BJ (cell line): ENCODE data around the gene CD164. TPM values are rescaled to one million over a fixed set of nuclear protein-coding genes. Genes with fewer than 3 reads are reported as not detected.

Source experiments
- CTCF ChIA-PET: fragments of 350-600 bp; formaldehyde crosslinking; extraction: SDS; loops from one replicate; lab custom pipeline; 2021; ENCODE audit warnings: antibody characterized with exemption, inconsistent platforms; lab: Yijun Ruan, JAX
- POLR2A ChIA-PET: fragments of 300-600 bp; sonication (Branson Sonifier 250); formaldehyde crosslinking; extraction: SDS; loops from one replicate; lab custom pipeline; 2021; ENCODE audit warnings: antibody characterized with exemption; lab: Charles Lee
- DNase-seq: peaks from one replicate; pipeline ENCODE4 v3.0.0-alpha.2; 2011; ENCODE audit warnings: low read depth
- H3K27me3 ChIP-seq: 2 replicates; pipeline ENCODE4 v1.6.0; 2011; ENCODE audit warnings: low read length; ENCODE audit not compliant: control insufficient read depth, insufficient read depth
- H3K36me3 ChIP-seq: 2 replicates; pipeline ENCODE4 v1.5.1; 2011; ENCODE audit warnings: low read length; ENCODE audit not compliant: control insufficient read depth, insufficient read depth
- H3K4me3 ChIP-seq: 2 replicates; pipeline ENCODE4 v1.5.1; 2011; ENCODE audit warnings: low read depth, mild to moderate bottlenecking, control low read depth, low read length
- polyA plus RNA-seq: library from polyadenylated mRNA; depleted of rRNA; stranded (reverse); fragments of >200 nt; gene quantifications from 2 replicates; pipeline ENCODE4 v1.2.3, GENCODE V29; 2011
- TF ChIP-seq, protein P1 (sequence below): IDR thresholded peaks from 2 replicates; pipeline ENCODE4 v1.5.1; 2011; ENCODE audit warnings: low read depth, mild to moderate bottlenecking, control low read depth, inconsistent platforms, low read length, moderate library complexity; ENCODE audit not compliant: insufficient read depth

The CD164 gene
- polyA plus RNA-seq, 1 experiment: 298 TPM

DNA sequence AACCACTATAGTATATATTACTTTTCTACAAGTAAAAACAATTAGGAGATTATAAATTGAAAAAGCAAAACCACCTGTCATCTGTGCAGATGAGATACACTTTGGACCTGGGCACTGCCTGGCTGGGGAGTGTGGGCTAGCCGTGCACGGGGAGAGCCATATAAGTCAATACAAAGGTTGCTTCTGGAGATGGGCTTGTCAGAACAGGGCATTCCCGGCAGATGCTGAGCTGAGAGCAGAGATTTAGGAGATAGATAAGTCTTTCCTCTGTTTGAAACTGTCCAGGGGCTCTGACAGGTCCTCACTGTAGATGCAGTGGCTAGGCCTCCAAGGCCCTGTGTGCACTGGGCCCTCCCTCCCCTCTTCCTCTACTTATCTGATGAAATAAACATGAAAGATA is 34.5 kb downstream of the CD164 start:
- ChIA-PET CTCF (no interaction called here), POLR2A (no interaction called here)
- DNase-seq: no peak
- Histone ChIP-seq H3K27me3 (no peaks in the 10 kb centered on the region), H3K4me3 (no peak overlapping the region), H3K36me3 (no peaks in the 10 kb centered on the region)
- TF ChIP-seq, protein P1, sequence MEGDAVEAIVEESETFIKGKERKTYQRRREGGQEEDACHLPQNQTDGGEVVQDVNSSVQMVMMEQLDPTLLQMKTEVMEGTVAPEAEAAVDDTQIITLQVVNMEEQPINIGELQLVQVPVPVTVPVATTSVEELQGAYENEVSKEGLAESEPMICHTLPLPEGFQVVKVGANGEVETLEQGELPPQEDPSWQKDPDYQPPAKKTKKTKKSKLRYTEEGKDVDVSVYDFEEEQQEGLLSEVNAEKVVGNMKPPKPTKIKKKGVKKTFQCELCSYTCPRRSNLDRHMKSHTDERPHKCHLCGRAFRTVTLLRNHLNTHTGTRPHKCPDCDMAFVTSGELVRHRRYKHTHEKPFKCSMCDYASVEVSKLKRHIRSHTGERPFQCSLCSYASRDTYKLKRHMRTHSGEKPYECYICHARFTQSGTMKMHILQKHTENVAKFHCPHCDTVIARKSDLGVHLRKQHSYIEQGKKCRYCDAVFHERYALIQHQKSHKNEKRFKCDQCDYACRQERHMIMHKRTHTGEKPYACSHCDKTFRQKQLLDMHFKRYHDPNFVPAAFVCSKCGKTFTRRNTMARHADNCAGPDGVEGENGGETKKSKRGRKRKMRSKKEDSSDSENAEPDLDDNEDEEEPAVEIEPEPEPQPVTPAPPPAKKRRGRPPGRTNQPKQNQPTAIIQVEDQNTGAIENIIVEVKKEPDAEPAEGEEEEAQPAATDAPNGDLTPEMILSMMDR: no peak

DNA sequence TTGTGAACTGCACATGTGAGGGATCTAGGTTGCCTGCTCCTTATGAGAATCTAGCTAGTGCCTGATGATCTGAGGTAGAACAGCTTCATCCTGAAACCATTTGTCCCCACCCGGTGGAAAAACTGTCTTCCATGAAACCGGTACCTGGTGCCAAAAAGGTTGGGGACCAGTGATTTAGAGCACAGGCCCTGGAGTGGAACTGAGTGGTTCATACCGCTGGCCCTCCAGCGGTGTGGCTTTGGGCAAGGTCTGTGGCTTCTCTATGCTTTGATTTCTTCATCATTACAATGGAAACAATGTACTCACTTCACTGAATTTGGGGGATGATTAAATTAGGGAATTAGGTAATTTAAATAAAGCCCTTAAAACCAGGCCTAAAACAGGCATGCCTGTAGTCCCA is 36.3 kb downstream of the CD164 start:
- DNase-seq: no peak
- Histone ChIP-seq H3K36me3 (no peaks in the 10 kb centered on the region), H3K27me3 (no peaks in the 10 kb centered on the region), H3K4me3 (no peak overlapping the region)
- POLR2A ChIA-PET: no interaction called here
- CTCF ChIA-PET: interaction anchor here (1.3 to 1.5 kb wide), 2 partner anchors 8 to 158 kb away, joined by 3 read pairs; no protein-coding TSS in a partner anchor
- TF ChIP-seq, protein P1: no peak

DNA sequence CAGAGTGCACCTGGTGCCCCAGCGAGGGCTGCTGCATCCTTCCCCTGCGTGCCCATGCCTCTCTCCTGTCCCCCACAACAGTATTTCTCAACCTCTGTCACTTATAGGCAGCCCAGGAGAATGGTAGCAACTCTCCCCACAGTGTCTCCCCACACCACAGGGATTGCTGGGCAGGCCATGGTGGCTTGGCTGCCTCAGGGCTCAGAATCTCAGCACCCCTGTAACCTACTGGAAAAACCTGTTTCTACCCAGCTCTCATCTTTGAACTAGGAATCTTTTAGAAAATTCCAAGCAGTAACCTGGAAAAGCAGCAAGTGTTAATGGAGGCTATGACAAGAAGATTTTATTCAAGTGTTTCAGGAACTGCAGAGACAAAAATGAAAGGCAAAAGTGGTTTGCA is 38.0 kb downstream of the CD164 start:
- ChIA-PET CTCF (no interaction called here), POLR2A (no interaction called here)
- TF ChIP-seq, protein P1: no peak
- H3K36me3 ChIP-seq: no peaks in the 10 kb centered on the region
- no peak for DNase-seq
- H3K4me3 ChIP-seq: no peak overlapping the region
- H3K27me3 ChIP-seq: no peaks in the 10 kb centered on the region

DNA sequence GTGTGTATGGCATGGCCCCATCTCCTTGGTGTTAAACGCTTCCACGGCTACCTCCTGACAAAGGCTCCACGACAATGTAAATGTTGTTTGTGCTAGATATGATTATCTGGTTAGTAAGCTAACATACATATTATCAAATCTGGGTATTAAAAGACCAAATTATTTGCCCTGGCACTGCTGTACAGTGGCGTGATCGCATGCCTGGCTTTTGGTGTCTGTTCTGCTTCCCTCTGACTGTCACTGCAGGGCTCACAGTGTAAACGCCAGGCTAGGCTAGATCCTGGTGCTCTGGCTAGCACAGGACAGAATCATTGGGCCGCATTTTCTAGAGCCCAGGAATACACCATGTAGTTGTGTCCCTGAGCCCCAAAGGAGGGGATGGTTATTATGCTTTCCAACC is 38.7 kb downstream of the CD164 start:
- H3K36me3 ChIP-seq: no peaks in the 10 kb centered on the region
- ChIA-PET CTCF (no interaction called here), POLR2A (no interaction called here)
- TF ChIP-seq, protein P1: no peak
- H3K4me3 ChIP-seq: no peak overlapping the region
- DNase-seq: no peak
- H3K27me3 ChIP-seq: no peaks in the 10 kb centered on the region

DNA sequence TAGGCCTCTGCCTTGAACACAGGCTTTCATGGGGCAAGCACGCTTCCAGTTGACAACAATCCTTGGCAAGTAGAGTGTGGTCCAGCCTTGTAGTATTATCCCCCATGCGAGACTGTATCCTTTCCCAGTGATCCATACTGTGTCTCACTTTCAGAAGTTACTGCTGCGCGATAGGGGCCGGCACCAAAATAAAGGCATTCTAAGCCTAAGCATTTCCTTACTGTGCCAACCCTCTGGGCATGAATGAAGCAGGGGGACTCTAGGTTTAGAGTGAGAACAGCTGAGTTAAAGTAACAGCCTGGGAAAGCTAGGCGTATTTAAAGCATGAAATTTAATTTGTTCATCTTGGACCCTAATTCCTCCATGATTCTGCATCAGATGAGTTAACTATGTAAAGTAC is 39.4 kb downstream of the CD164 start:
- TF ChIP-seq, protein P1: no peak
- no peaks in the 10 kb centered on the region for H3K36me3 ChIP-seq
- H3K4me3 ChIP-seq: no peak overlapping the region
- ChIA-PET POLR2A (no interaction called here), CTCF (no interaction called here)
- H3K27me3 ChIP-seq: no peaks in the 10 kb centered on the region
- no peak for DNase-seq
